Esophagus muscularis mucosa (tissue), 3 donors: ENCODE results near the gene ST6GALNAC3.

Experiments used
- CTCF ChIP-seq, 3 experiments: fragments of 200-600 bp in 2 of 3; fragments of 450-650 bp in 1 of 3; sonication (generic) in 2 of 3; IDR thresholded peaks; one replicate each; pipeline ENCODE4 v1.5.1; 2017 to 2019; ENCODE audit warnings: antibody characterized with exemption in 3 of 3, mild to moderate bottlenecking in 2 of 3, moderate library complexity in 1 of 3
- POLR2A ChIP-seq: fragments of 450-650 bp; IDR thresholded peaks from one replicate; pipeline ENCODE4 v1.6.1; 2017; ENCODE audit warnings: antibody characterized with exemption, moderate library complexity, mild to moderate bottlenecking, low read depth
- POLR2AphosphoS5 ChIP-seq, 2 donors: sonication (generic); formaldehyde crosslinking; IDR thresholded peaks; one replicate each; pipeline ENCODE4 v1.6.1; 2017; ENCODE audit warnings: antibody characterized with exemption in 2 of 2

GRCh38 chr1:76284842-76285241, 210.3 kb downstream of the ST6GALNAC3 start:
- no peak for TF ChIP-seq POLR2A
- no peak for TF ChIP-seq CTCF (IDR thresholded peaks at IDR 0.05)
- no peak for TF ChIP-seq POLR2AphosphoS5 (IDR thresholded peaks at IDR 0.05)
